ENCODE results near the gene SEL1L2. TPM values are rescaled to one million over a fixed set of nuclear protein-coding genes. Genes with fewer than 3 reads are reported as not detected.

Gene SEL1L2
- total RNA-seq, 4 donors from 2014 or later: not detected

DNA sequence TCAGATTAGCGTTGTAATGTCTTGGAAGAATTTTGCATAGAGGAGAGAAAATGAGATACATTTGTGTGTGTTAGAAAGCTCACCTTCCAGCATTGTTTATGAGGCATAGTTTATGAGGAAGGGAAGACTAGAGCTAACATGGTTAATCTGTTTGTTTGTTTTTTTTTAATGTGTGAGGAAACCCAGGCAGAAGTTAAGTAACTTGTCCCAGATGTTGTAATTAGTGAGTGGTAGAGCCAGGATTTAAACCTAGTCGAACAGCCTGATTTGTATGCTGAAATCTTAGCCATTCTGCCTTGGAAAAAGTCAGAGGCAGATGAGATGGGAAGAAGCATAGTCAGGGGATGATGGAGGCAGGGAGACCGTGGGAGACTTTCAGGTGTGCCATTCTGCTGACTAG, 176.5 kb downstream of the SEL1L2 start:
- H3K27me3 ChIP-seq: no peaks in the 10 kb centered on the region
- DNase-seq (ENCODE audit: extremely low spot score): no peak
- intact Hi-C loops (cut with DNase I): no loop called here
- no peak for TF ChIP-seq POLR2A (IDR thresholded peaks at IDR 0.05; ENCODE audit: low read depth)
- TF ChIP-seq, protein P1, sequence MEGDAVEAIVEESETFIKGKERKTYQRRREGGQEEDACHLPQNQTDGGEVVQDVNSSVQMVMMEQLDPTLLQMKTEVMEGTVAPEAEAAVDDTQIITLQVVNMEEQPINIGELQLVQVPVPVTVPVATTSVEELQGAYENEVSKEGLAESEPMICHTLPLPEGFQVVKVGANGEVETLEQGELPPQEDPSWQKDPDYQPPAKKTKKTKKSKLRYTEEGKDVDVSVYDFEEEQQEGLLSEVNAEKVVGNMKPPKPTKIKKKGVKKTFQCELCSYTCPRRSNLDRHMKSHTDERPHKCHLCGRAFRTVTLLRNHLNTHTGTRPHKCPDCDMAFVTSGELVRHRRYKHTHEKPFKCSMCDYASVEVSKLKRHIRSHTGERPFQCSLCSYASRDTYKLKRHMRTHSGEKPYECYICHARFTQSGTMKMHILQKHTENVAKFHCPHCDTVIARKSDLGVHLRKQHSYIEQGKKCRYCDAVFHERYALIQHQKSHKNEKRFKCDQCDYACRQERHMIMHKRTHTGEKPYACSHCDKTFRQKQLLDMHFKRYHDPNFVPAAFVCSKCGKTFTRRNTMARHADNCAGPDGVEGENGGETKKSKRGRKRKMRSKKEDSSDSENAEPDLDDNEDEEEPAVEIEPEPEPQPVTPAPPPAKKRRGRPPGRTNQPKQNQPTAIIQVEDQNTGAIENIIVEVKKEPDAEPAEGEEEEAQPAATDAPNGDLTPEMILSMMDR (IDR thresholded peaks at IDR 0.05): no peak
- TF ChIP-seq POLR2AphosphoS5 (IDR thresholded peaks at IDR 0.05): no peak
- no peak for TF ChIP-seq EP300 (IDR thresholded peaks at IDR 0.05)
- 90% methylated on average over 3 of the region's 3 CpGs for WGBS
- H3K4me3 ChIP-seq: no peak overlapping the region
- H3K27ac ChIP-seq (replicated peaks in 1 of 4): no peak overlapping the region
- no peaks in the 10 kb centered on the region for H3K9me3 ChIP-seq
- peaks cover 44 to 99% (median 90%) of the 10 kb centered on the region in 4 donors for H3K36me3 ChIP-seq
- H3K4me1 ChIP-seq: no peaks in the 10 kb centered on the region

GRCh38 chr20:13810446-13810845, 180.0 kb downstream of the SEL1L2 start:
- TF ChIP-seq, protein P1 (IDR thresholded peaks at IDR 0.05): no peak
- TF ChIP-seq POLR2A (IDR thresholded peaks at IDR 0.05; ENCODE audit: low read depth) (no peak), POLR2AphosphoS5 (IDR thresholded peaks at IDR 0.05) (no peak), EP300 (IDR thresholded peaks at IDR 0.05) (no peak)
- intact Hi-C loops (cut with DNase I): no loop called here
- Histone ChIP-seq H3K9me3 (no peaks in the 10 kb centered on the region), H3K36me3 (peaks cover 46 to 99% (median 89%) of the 10 kb centered on the region in 4 donors), H3K27me3 (no peaks in the 10 kb centered on the region), H3K4me3 (no peak overlapping the region), H3K4me1 (no peaks in the 10 kb centered on the region), H3K27ac (replicated peaks in 1 of 4) (no peak overlapping the region)
- no peak for DNase-seq (ENCODE audit: extremely low spot score)

GRCh38 chr20:13809855-13810254, 180.6 kb downstream of the SEL1L2 start:
- no peaks in the 10 kb centered on the region for H3K4me1 ChIP-seq
- intact Hi-C loops (cut with DNase I): no loop called here
- H3K27ac ChIP-seq (replicated peaks in 1 of 4): no peak overlapping the region
- H3K27me3 ChIP-seq: no peaks in the 10 kb centered on the region
- H3K4me3 ChIP-seq: no peak overlapping the region
- no peaks in the 10 kb centered on the region for H3K9me3 ChIP-seq
- 93% methylated on average over 3 of the region's 3 CpGs for WGBS
- DNase-seq (ENCODE audit: extremely low spot score): no peak
- H3K36me3 ChIP-seq: peaks cover 46 to 100% (median 87%) of the 10 kb centered on the region in 4 donors
- TF ChIP-seq EP300 (IDR thresholded peaks at IDR 0.05): no peak
- no peak for TF ChIP-seq POLR2A (IDR thresholded peaks at IDR 0.05; ENCODE audit: low read depth)
- TF ChIP-seq POLR2AphosphoS5 (IDR thresholded peaks at IDR 0.05): no peak
- TF ChIP-seq, protein P1 (IDR thresholded peaks at IDR 0.05): no peak

DNA sequence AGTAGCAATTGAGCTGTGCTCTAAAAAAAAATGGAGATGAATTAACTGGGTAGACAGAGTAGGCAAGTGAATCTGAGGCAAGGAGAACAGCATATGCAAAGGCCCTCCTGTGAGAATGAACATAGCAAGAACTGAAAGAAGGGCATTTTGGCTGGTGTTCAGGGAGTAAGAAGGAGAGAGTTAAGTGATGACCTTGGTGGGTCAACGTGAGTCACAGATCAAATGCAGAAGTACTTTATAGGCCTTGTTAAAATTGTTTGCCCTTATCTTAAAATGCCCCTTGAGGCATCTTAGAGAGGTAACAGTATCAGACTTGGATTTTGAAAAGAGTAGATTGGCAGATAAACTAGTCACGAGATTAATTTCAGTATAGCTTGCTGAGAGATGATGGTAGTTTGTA, 181.0 kb downstream of the SEL1L2 start:
- TF ChIP-seq EP300 (IDR thresholded peaks at IDR 0.05) (no peak), POLR2A (IDR thresholded peaks at IDR 0.05; ENCODE audit: low read depth) (no peak), POLR2AphosphoS5 (IDR thresholded peaks at IDR 0.05) (no peak)
- TF ChIP-seq, protein P1 (IDR thresholded peaks at IDR 0.05): no peak
- no peak overlapping the region for H3K4me3 ChIP-seq
- no peak for DNase-seq (ENCODE audit: extremely low spot score)

DNA sequence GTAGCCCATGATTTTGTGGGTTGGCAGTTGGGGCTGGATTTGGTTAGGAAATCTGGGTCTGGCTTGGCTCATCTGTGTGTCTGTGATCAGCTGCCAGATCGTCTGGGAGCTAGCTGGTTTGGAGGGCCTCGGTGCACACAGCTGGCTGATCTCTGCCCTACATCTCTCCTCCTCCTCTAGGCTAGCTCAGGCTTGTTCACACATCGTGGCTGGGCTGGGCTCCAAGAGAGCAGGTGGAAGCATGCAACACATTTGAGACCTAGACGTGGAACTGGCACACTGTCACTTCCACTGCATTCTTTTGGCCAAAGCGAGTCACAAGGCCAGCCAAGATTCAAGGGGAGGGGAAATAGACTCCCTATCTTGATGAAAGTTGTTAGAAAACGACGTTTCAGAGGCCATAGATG, 189.7 kb downstream of the SEL1L2 start:
- 8% methylated on average over 7 of the region's 7 CpGs for WGBS
- intact Hi-C loops (cut with DNase I): no loop called here
- no peak overlapping the region for H3K4me3 ChIP-seq
- no peaks in the 10 kb centered on the region for H3K27me3 ChIP-seq
- peak; percentile 76 to 78 for TF ChIP-seq POLR2AphosphoS5 (IDR thresholded peaks at IDR 0.05)
- no peak for TF ChIP-seq EP300 (IDR thresholded peaks at IDR 0.05)
- peak; percentile 97 for DNase-seq (ENCODE audit: extremely low spot score)
- no peaks in the 10 kb centered on the region for H3K9me3 ChIP-seq
- H3K27ac ChIP-seq (replicated peaks in 1 of 4): peak overlapping the region; percentile 18 to 56 (median 36)
- H3K36me3 ChIP-seq: peaks cover 27 to 85% (median 63%) of the 10 kb centered on the region in 4 donors
- H3K4me1 ChIP-seq: peaks cover 9 to 25% (median 21%) of the 10 kb centered on the region in 4 donors

More for the DNA sequence above, 181.0 kb downstream of the SEL1L2 start:
- intact Hi-C loops (cut with DNase I): no loop called here
- no peaks in the 10 kb centered on the region for H3K27me3 ChIP-seq
- H3K4me1 ChIP-seq: no peaks in the 10 kb centered on the region
- no peak overlapping the region for H3K27ac ChIP-seq (replicated peaks in 1 of 4)
- H3K36me3 ChIP-seq: peaks cover 43 to 100% (median 84%) of the 10 kb centered on the region in 4 donors
- H3K9me3 ChIP-seq: no peaks in the 10 kb centered on the region
- 89% methylated on average over 2 of the region's 2 CpGs for WGBS
